Measurements from ENCODE around the gene CASP9.

CASP9 gene

GRCh38 chr1:15446212-15446611 is 77.8 kb downstream of the CASP9 start:
- no peak for TF ChIP-seq CTCF (IDR thresholded peaks at IDR 0.05; ENCODE audit: borderline replicate concordance, insufficient read depth, low read depth, low read length)
- H3K4me3 ChIP-seq (ENCODE audit: low read depth, low read length) = no peak overlapping the region

- H3K4me3 ChIP-seq (ENCODE audit: low read depth, low read length) = no peak overlapping the region
- no peak for TF ChIP-seq CTCF (IDR thresholded peaks at IDR 0.05; ENCODE audit: borderline replicate concordance, insufficient read depth, low read depth, low read length)
Measured at GRCh38 chr1:15445390-15446122, 78.5 kb downstream of the CASP9 start.

GRCh38 chr1:15444468-15445389 is 79.3 kb downstream of the CASP9 start:
- TF ChIP-seq CTCF (IDR thresholded peaks at IDR 0.05; ENCODE audit: borderline replicate concordance, insufficient read depth, low read depth, low read length) = no peak
- no peak overlapping the region for H3K4me3 ChIP-seq (ENCODE audit: low read depth, low read length)

- TF ChIP-seq CTCF (IDR thresholded peaks at IDR 0.05; ENCODE audit: borderline replicate concordance, insufficient read depth, low read depth, low read length) = no peak
- no peak overlapping the region for H3K4me3 ChIP-seq (ENCODE audit: low read depth, low read length)
Measured at GRCh38 chr1:15443281-15443680, 80.7 kb downstream of the CASP9 start.

GRCh38 chr1:15442759-15443158 is 81.3 kb downstream of the CASP9 start:
- no peak overlapping the region for H3K4me3 ChIP-seq (ENCODE audit: low read depth, low read length)
- TF ChIP-seq CTCF (IDR thresholded peaks at IDR 0.05; ENCODE audit: borderline replicate concordance, insufficient read depth, low read depth, low read length) = no peak

- TF ChIP-seq CTCF (IDR thresholded peaks at IDR 0.05; ENCODE audit: borderline replicate concordance, insufficient read depth, low read depth, low read length) = no peak
- H3K4me3 ChIP-seq (ENCODE audit: low read depth, low read length) = no peak overlapping the region
Measured at GRCh38 chr1:15442119-15442518, 81.9 kb downstream of the CASP9 start.
